ENCODE data around the gene KLK10.
A peak's percentile ranks its signal among the peaks of the same experiment; 100 is the strongest.

Gene KLK10

GRCh38 chr19:51027126-51027806, 7.8 kb upstream of the KLK10 start:
- no peak for DNase-seq (ENCODE audit: low read depth in 1 of 2, low spot score in 1 of 2)

GRCh38 chr19:51026554-51026831, 7.0 kb upstream of the KLK10 start, which contains the start of gene KLK11:
TSS of gene KLK11 (minus strand) at chr19:51026616. CDS start at chr19:51025631, 985 bp downstream.
- DNase-seq (ENCODE audit: low read depth in 1 of 2, low spot score in 1 of 2), result no peak

DNA sequence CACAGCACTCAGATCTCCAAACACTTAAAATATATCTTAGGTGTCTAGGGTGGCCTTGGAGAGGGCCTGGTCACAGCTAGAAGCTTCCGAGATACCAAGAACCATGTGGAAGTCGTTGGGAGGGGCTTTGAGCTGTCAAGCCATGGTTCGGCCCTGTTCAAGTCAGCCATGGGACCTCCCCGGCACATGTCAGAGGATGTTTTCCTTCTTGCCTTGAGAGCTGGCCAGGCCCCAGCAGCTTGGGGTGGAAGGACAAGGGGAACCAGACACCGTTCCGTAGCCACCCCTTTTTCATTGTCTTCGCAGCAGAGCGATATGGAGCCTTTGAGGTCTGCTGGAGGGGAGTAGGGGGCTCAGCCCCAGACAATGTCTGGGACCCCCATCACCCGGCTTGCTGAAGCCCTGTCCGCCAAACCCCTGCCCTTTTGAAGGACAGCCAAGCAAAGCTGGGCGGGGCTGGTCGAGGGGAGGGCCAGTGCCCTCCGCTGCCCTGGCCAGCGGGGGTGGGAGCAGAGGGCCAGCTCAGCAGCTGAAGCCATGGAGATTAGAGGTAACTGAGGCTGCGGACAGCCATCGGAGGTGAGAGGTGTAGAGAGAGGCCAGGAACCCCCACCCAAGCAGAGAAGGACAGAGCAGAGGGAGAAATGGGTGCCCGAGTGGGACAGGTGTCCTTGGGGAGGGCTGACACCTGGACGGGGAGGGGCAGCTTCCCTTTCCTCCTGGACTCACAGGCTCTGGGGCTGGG, 6.5 kb upstream of the KLK10 start:
- no peak for DNase-seq (ENCODE audit: low read depth in 1 of 2, low spot score in 1 of 2)

GRCh38 chr19:51025401-51025800, 5.9 kb upstream of the KLK10 start:
- DNase-seq (ENCODE audit: low read depth in 1 of 2, low spot score in 1 of 2), result no peak

- DNase-seq (ENCODE audit: low read depth in 1 of 2, low spot score in 1 of 2), result no peak
Observed at GRCh38 chr19:51024924-51025323, 5.4 kb upstream of the KLK10 start.

DNA sequence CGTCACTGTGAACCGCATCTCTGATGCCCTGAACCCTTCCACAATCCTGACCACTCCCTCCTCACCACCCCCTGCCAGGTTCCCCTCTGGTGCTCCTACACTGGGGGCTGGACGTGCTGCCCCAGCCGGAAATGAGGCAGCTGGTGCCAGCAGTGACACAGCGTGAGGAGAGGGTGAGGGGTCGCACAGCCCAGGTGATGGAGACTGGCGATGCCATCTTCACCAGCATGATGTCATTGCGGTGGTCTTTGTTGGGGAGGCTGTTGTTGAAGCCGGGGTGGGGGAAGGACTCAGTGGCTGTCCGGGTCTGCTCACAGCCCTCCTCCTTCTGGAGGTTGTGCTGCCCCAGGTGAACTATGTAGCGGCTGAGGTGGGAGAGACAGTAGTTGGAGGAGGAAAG, 4.4 kb upstream of the KLK10 start:
- no peak for DNase-seq (ENCODE audit: low read depth in 1 of 2, low spot score in 1 of 2)

DNA sequence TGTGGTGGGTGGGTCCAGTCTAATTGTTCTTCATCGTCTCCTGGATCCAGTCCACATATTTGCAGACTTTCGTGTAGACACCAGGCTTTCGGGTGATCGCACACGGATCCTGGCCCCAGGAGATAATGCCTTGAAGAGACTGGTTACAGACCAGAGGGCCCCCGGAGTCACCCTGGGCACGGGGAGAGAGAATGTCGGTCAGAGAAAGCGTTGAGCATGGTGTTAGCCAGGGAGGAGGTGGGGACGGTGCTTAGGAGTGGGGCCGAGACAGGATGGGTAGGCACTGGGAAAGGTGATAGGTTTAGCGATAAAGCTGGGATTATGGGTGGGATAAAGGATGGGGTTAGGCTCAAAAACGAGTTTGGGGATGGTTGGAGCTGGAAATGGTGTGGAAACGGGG, 3.0 kb upstream of the KLK10 start:
- DNase-seq (ENCODE audit: low read depth in 1 of 2, low spot score in 1 of 2), result no peak

DNA sequence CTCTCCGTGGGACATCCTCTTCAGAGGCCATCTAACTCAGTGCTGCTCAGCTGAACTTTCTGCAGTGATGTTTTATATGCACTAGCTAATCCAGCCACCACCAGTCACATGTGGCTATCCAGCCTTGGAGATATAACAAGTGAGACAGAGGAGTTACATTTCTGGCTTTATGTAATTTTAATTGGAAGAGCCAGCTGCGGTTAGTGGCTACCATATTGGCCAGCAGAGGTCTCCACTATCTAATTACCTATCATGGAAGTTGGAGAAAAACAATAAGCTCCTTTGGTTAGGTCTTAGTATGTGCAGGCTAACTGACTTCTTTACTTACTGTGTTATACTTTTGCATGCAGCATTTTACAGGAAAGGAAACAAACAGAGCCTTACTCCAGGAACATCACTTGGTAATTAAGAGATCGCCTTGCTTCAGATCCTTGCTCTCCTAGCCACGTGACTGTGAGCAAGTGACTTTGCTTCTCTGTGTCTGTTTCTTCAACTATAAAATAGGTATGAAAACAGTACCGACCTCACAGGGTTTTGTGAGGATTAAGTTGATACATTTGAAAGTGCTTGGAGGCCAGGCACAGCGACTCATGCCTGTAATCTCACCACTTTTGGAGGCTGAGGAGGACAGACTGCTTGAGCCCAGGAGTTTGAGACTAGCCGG, 1.6 kb upstream of the KLK10 start:
- DNase-seq (ENCODE audit: low read depth in 1 of 2, low spot score in 1 of 2), result no peak

- DNase-seq (ENCODE audit: low read depth in 1 of 2, low spot score in 1 of 2), result no peak
Observed at GRCh38 chr19:51018745-51019543, 565 bp downstream of the KLK10 start.

- peak in 1 of 2 donors; percentile 57 for DNase-seq (ENCODE audit: low read depth in 1 of 2, low spot score in 1 of 2)
Observed at GRCh38 chr19:51016798-51017683, 2.5 kb downstream of the KLK10 start.

- DNase-seq (ENCODE audit: low read depth in 1 of 2, low spot score in 1 of 2), result no peak
Observed at GRCh38 chr19:51015691-51016267, 3.7 kb downstream of the KLK10 start.

DNA sequence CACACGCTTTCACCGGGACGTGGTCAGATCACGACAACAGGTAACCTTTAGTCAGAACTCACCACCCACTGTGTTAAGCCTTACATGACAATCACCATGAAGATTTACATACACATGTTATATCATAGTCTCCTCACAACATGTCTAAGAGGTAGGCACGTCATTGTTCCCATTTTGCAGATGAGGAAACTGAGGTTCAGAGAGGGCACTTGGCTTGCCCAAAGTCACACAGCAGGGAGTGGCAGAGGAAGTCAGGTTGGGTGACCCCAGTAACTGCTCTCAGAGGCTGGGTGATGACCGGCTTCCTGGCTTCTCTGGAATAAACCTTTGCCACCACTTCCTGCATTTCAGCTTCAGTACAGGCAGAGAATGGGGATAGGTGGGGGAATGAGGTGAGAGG, 5.3 kb downstream of the KLK10 start:
- no peak for DNase-seq (ENCODE audit: low read depth in 1 of 2, low spot score in 1 of 2)

GRCh38 chr19:51012661-51013190, 6.8 kb downstream of the KLK10 start:
- DNase-seq (ENCODE audit: low read depth in 1 of 2, low spot score in 1 of 2), result no peak

DNA sequence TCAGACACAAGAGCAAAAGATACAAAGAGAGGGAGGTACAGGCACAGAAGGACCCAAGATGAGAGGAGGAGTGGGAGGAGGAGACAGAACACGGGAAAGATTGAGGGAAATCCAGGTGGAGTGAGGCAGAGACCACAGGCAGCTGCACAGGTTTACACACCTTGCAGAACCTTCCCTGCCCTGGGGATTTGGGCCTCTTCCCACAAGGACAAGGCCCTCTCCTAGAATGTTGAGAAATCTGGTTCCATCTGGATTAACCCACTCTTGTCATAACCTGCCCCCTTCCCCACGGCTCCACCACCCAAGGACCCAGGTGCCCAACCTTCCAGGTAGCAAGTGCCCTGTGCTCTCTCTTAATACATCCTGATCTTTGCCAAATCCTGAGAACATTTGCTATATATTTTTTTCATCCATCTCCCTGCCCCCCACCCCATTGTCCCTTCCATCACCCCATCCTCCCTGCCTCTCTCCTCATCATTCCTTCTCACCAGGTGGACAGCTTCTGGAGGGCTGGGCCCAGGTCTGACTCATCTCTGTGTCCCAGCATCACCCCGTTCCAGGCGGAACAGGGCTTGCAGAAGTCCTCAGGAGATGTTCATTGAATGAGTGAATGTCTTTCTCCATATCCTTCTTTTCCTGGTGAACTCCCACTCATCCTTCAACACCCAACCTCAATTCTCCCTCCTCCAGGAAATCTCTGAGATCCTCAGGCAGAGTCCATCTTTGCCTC, 9.3 kb downstream of the KLK10 start:
- DNase-seq (ENCODE audit: low read depth in 1 of 2, low spot score in 1 of 2), result no peak

DNA sequence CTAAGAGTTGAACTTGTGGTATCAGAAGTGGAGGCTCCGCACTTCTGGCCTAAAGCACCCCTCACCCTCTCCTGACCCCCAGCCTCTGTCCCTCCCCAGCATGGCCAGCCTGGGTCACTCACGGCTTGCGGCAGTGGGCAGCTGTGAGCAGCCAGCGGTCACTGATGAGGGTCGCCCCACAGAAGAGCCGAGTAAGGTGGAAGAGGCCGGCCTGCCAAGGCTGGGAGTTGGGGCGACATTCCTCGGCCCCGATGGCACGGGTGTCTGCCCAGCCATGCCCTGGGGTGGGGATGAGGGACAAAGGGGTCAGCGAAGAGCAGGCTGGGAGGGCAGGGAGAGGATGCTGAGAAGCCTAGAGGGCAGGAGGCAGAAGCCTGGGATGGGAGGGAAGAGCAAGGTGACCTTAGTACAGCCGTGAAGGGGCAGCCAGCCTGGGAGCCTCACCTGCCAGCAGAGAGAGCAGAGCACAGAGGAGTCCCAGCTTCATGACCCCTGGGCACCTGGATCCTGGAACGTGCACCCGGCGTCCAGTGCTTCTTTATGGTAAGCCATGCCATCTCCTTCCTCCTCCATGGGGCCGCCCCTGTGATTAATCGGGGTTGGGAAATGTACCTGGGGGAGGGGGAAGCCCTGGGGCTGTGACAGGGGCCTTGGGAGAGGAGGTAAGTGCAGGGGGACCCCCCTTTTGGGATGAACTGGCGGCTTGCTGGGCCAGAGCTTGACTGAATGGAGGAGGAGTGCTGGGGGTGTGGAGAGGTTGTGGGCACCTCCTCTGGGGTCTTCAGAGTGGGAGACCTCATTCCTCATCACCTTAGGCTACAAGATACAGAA, 10.2 kb downstream of the KLK10 start:
- no peak for DNase-seq (ENCODE audit: low read depth in 1 of 2, low spot score in 1 of 2)

DNA sequence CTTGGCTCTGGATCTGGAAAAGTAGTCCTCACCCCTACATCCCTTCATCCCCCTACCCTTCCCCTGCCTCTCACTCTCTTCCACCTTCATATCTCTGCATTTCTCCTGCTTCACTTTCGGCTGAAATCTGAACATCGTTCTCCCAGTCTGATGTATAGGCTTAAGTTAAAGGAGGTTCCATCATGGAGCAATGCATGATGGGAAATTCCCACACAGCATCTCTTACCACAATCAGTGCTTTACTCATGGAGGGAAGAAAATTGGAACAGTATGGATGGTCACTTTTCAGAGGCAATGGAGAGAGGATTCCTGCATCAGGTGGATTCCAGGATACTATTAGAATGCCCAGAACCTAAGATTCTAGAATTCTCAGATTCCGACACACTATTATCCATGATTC, 12.0 kb downstream of the KLK10 start:
- DNase-seq (ENCODE audit: low read depth in 1 of 2, low spot score in 1 of 2), result no peak

DNA sequence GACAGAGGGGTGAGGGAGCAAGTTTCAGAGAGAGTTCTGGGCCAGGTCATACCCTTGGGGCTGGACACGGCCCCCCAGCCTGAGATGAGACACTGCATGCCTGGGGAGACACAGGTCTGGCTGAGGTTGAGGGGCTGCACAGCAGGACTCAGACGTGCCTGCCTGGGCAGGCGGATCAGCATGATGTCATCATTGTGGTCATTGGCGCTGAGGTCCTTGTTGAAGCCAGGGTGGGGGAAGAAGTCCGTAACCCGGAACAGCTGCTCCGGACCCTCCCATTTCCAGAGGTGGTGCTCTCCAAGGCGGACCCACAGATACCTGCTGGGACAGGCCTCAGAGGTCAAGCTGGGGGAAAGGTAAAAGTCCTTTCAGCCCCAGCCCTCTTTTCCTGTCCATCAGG, 13.1 kb downstream of the KLK10 start:
- DNase-seq (ENCODE audit: low read depth in 1 of 2, low spot score in 1 of 2), result no peak

DNA sequence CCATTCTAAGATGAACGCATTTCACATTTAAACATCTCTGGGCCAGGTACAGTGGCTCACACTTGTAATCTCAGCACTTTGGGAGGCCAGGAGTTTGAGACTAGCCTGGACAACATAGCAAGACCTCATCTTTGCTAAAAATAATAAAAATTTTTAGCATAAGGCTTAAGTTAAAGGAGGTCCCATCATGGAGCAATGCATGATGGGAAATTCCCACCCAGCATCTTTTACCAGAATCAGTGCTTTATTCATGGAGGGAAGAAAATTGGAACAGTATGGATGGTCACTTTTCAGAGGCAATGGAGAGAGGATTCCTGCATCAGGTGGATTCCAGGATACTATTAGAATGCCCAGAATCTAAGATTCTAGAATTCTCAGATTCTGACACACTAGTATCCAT, 14.3 kb downstream of the KLK10 start:
- DNase-seq (ENCODE audit: low read depth in 1 of 2, low spot score in 1 of 2), result no peak

DNA sequence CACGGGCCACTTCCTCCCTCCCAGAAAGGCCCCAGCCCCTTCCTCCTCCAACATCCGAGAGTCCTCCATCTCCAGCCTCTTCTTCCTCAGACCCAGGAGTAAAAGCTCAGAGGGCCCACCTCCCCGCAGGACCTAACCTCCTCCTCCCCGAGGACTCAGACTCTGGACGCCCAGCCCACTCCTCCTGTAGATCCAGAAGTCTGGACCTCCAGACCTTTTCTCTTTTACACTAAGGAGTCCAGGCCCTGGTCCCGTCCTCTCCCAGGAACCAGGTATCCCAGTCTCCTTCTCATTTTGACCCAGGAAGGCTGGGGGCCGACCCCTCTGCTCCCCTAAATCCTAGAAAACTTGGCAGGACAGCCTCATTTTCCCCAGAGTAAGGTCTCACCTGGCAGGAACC, 16.2 kb downstream of the KLK10 start:
- DNase-seq (ENCODE audit: low read depth in 1 of 2, low spot score in 1 of 2), result no peak

Data from stimulated activated CD4-positive, alpha-beta T cell treated with anti-CD3 and anti-CD28 coated beads, Interleukin-15, amount 100 ng/mL, for 1 hour (primary cell).